ENCODE results near the gene SKI. TPM values are rescaled to one million over a fixed set of nuclear protein-coding genes. Genes with fewer than 3 reads are reported as not detected.

Gene SKI
- total RNA-seq, 4 donors from 2014 or later, result 24.4 to 52.4 (median 32.2) TPM

- in situ Hi-C loops (cut with MboI; ENCODE audit: low pct_ligation_motif_present in 1 of 4, low pct_unique_long_range_greater_than_20kb in 1 of 4, low sequenced_read_pairs in 3 of 4) (no loop called here), intact Hi-C loops (cut with DNase I; ENCODE audit: low total_unique reads) (no loop called here)
- 83 to 85% methylated on average over 1 to 14 of the region's 14 CpGs for WGBS, 2 donors (ENCODE audit: low coverage in 1 of 2)
- Histone ChIP-seq H3K27me3 (no peaks in the 10 kb centered on the region), H3K4me3 (no peak overlapping the region), H3K27ac (no peak overlapping the region), H3K36me3 (no peaks in the 10 kb centered on the region), H3K4me1 (peaks cover 51 to 71% (median 59%) of the 10 kb centered on the region in 4 donors), H3K9me3 (peaks cover 0 to 13% of the 10 kb centered on the region in 2 donors)
- DNase-seq, result no peak
- TF ChIP-seq POLR2AphosphoS5 (IDR thresholded peaks at IDR 0.05) (no peak), CTCF (IDR thresholded peaks at IDR 0.05) (no peak), POLR2A (IDR thresholded peaks at IDR 0.05) (no peak), EP300 (IDR thresholded peaks at IDR 0.05; ENCODE audit: low read depth) (no peak)
Measured at GRCh38 chr1:2251363-2251762, 23.2 kb downstream of the SKI start.

- in situ Hi-C loops (cut with MboI; ENCODE audit: low pct_ligation_motif_present in 1 of 4, low pct_unique_long_range_greater_than_20kb in 1 of 4, low sequenced_read_pairs in 3 of 4), result no loop called here
- Histone ChIP-seq H3K4me1 (peaks cover 51 to 71% (median 56%) of the 10 kb centered on the region in 4 donors), H3K36me3 (no peaks in the 10 kb centered on the region), H3K27me3 (no peaks in the 10 kb centered on the region), H3K27ac (no peak overlapping the region), H3K9me3 (peaks cover 0 to 13% of the 10 kb centered on the region in 2 donors), H3K4me3 (no peak overlapping the region)
- 69% methylated on average over 17 of the region's 17 CpGs; no CpG with 5 or more reads in 1 of the 2 donors for WGBS, 2 donors (ENCODE audit: low coverage in 1 of 2)
- intact Hi-C loops (cut with DNase I; ENCODE audit: low total_unique reads), result no loop called here
- no peak for DNase-seq
- TF ChIP-seq POLR2A (IDR thresholded peaks at IDR 0.05), result no peak
- no peak for TF ChIP-seq CTCF (IDR thresholded peaks at IDR 0.05)
Measured at GRCh38 chr1:2251786-2252185, 23.7 kb downstream of the SKI start.

GRCh38 chr1:2252423-2252822, 24.3 kb downstream of the SKI start:
- DNase-seq, result no peak
- intact Hi-C loops (cut with DNase I; ENCODE audit: low total_unique reads), result no loop called here
- H3K4me3 ChIP-seq, result no peak overlapping the region
- peaks cover 45 to 71% (median 52%) of the 10 kb centered on the region in 4 donors for H3K4me1 ChIP-seq
- no peak overlapping the region for H3K27ac ChIP-seq
- H3K36me3 ChIP-seq, result no peaks in the 10 kb centered on the region
- WGBS, 2 donors (ENCODE audit: low coverage in 1 of 2), result 89 to 100% methylated on average over 1 to 17 of the region's 17 CpGs
- in situ Hi-C loops (cut with MboI; ENCODE audit: low pct_ligation_motif_present in 1 of 4, low pct_unique_long_range_greater_than_20kb in 1 of 4, low sequenced_read_pairs in 3 of 4), result no loop called here
- no peaks in the 10 kb centered on the region for H3K27me3 ChIP-seq
- TF ChIP-seq CTCF (IDR thresholded peaks at IDR 0.05) (no peak), EP300 (IDR thresholded peaks at IDR 0.05; ENCODE audit: low read depth) (no peak), POLR2AphosphoS5 (IDR thresholded peaks at IDR 0.05) (no peak), POLR2A (IDR thresholded peaks at IDR 0.05) (no peak)
- peaks cover 0 to 13% of the 10 kb centered on the region in 2 donors for H3K9me3 ChIP-seq

GRCh38 chr1:2253036-2253796, 25.1 kb downstream of the SKI start:
- intact Hi-C loops (cut with DNase I; ENCODE audit: low total_unique reads) (no loop called here), in situ Hi-C loops (cut with MboI; ENCODE audit: low pct_ligation_motif_present in 1 of 4, low pct_unique_long_range_greater_than_20kb in 1 of 4, low sequenced_read_pairs in 3 of 4) (no loop called here)
- Histone ChIP-seq H3K36me3 (no peaks in the 10 kb centered on the region), H3K4me1 (peaks cover 44 to 67% (median 44%) of the 10 kb centered on the region in 4 donors), H3K27me3 (no peaks in the 10 kb centered on the region), H3K27ac (no peak overlapping the region), H3K9me3 (peaks cover 0 to 13% of the 10 kb centered on the region in 2 donors), H3K4me3 (no peak overlapping the region)
- TF ChIP-seq CTCF (IDR thresholded peaks at IDR 0.05) (no peak), POLR2AphosphoS5 (IDR thresholded peaks at IDR 0.05) (no peak), POLR2A (IDR thresholded peaks at IDR 0.05) (no peak), EP300 (IDR thresholded peaks at IDR 0.05; ENCODE audit: low read depth) (no peak)
- WGBS, 2 donors (ENCODE audit: low coverage in 1 of 2), result 89 to 90% methylated on average over 2 to 19 of the region's 20 CpGs
- DNase-seq, result no peak

Measured in transverse colon (tissue), 4 donors.